ENCODE measurements around the gene SRRM5. TPM values are rescaled to one million over a fixed set of nuclear protein-coding genes. Genes with fewer than 3 reads are reported as not detected.

The SRRM5 gene
- total RNA-seq, 1 donor from 2014 or later, result 0.23 TPM

- Histone ChIP-seq H3K27me3 (ENCODE audit: insufficient read depth, low read length) (no peaks in the 10 kb centered on the region), H3K9ac (ENCODE audit: low read length) (no peak overlapping the region), H2AFZ (ENCODE audit: low read depth, low read length) (no peak overlapping the region), H3K4me2 (ENCODE audit: low read length) (no peak overlapping the region), H3K4me3 (ENCODE audit: insufficient read depth, low read depth, low read length) (no peak overlapping the region), H3K27ac (ENCODE audit: low read depth, low read length) (no peak overlapping the region), H4K20me1 (ENCODE audit: insufficient read depth, low read length) (peaks cover 12% of the 10 kb centered on the region), H3K9me3 (ENCODE audit: insufficient read depth, low read depth, low read length) (no peaks in the 10 kb centered on the region), H3K79me2 (ENCODE audit: insufficient read depth, low read length) (peaks cover 28% of the 10 kb centered on the region), H3K36me3 (ENCODE audit: insufficient read depth, low read length) (peaks cover 5% of the 10 kb centered on the region), H3K4me1 (ENCODE audit: insufficient read depth, low read length) (peaks cover 11% of the 10 kb centered on the region)
- TF ChIP-seq CTCF (IDR thresholded peaks at IDR 0.05; ENCODE audit: insufficient read depth, low read depth, low read length), result no peak
- TF ChIP-seq EZH2 (IDR thresholded peaks at IDR 0.05; ENCODE audit: insufficient read depth, low read length), result no peak
- Mint-ChIP-seq H3K27ac (ENCODE audit: unreplicated experiment) (no peak overlapping the region), H3K36me3 (ENCODE audit: low read depth, unreplicated experiment) (peaks cover 1% of the 10 kb centered on the region), H3K4me1 (ENCODE audit: low read depth, unreplicated experiment) (peaks cover 2% of the 10 kb centered on the region), H3K4me3 (ENCODE audit: unreplicated experiment) (no peak overlapping the region), H3K9me3 (ENCODE audit: unreplicated experiment) (peaks cover 2% of the 10 kb centered on the region), H3K27me3 (ENCODE audit: low read depth, unreplicated experiment) (no peaks in the 10 kb centered on the region)
- no peak for DNase-seq (ENCODE audit: low read depth)
- FAIRE-seq, result no peak
Measured at GRCh38 chr19:43572171-43572588, 39.7 kb upstream of the SRRM5 start.

GRCh38 chr19:43574424-43575155 is 37.3 kb upstream of the SRRM5 start:
- peak overlapping the region; percentile 97 for H3K4me2 ChIP-seq (ENCODE audit: low read length)
- peak overlapping the region; percentile 85 for H3K27ac ChIP-seq (ENCODE audit: low read depth, low read length)
- H3K79me2 ChIP-seq (ENCODE audit: insufficient read depth, low read length), result peaks cover 28% of the 10 kb centered on the region
- TF ChIP-seq EZH2 (IDR thresholded peaks at IDR 0.05; ENCODE audit: insufficient read depth, low read length) (no peak), CTCF (IDR thresholded peaks at IDR 0.05; ENCODE audit: insufficient read depth, low read depth, low read length) (no peak)
- Mint-ChIP-seq H3K4me3 (ENCODE audit: unreplicated experiment) (peak overlapping the region; percentile 95), H3K4me1 (ENCODE audit: low read depth, unreplicated experiment) (peaks cover 2% of the 10 kb centered on the region), H3K9me3 (ENCODE audit: unreplicated experiment) (peaks cover 2% of the 10 kb centered on the region), H3K27me3 (ENCODE audit: low read depth, unreplicated experiment) (peaks cover 8% of the 10 kb centered on the region), H3K27ac (ENCODE audit: unreplicated experiment) (peak overlapping the region; percentile 77), H3K36me3 (ENCODE audit: low read depth, unreplicated experiment) (peaks cover 6% of the 10 kb centered on the region)
- H3K4me1 ChIP-seq (ENCODE audit: insufficient read depth, low read length), result peaks cover 11% of the 10 kb centered on the region
- H3K9me3 ChIP-seq (ENCODE audit: insufficient read depth, low read depth, low read length), result no peaks in the 10 kb centered on the region
- DNase-seq (ENCODE audit: low read depth), result peak; percentile 64
- peaks cover 5% of the 10 kb centered on the region for H3K36me3 ChIP-seq (ENCODE audit: insufficient read depth, low read length)
- H2AFZ ChIP-seq (ENCODE audit: low read depth, low read length), result peak overlapping the region; percentile 81
- no peaks in the 10 kb centered on the region for H3K27me3 ChIP-seq (ENCODE audit: insufficient read depth, low read length)
- H4K20me1 ChIP-seq (ENCODE audit: insufficient read depth, low read length), result peaks cover 10% of the 10 kb centered on the region
- peak overlapping the region; percentile 95 for H3K9ac ChIP-seq (ENCODE audit: low read length)
- peak overlapping the region; percentile 90 for H3K4me3 ChIP-seq (ENCODE audit: insufficient read depth, low read depth, low read length)
- FAIRE-seq, result no peak
